Measurements from ENCODE around the gene GPR160. TPM values are rescaled to one million over a fixed set of nuclear protein-coding genes. Genes with fewer than 3 reads are reported as not detected.

GPR160 gene
- total RNA-seq, 4 donors from 2014 or later: 0.88 to 4.5 (median 2.9) TPM

DNA sequence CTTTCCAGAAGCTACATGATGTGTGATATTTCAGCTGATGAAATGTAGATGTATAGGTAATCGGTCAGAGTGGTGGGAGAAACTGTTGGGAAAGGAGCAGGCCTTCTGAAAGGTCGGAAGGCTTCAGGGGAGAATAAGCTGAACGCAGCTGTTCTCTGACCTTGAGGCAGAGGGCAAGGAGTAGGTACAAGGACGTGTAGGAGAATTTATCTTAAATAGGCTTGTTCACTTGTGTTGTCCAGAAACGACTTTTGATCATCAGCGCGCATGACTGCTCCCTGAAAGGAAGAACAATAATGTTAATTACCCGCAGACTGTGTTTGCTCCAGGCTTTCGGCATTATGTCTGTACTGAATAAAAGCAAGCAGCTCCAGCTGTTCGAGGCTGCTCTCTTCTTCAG lies 39.6 kb downstream of the GPR160 start:
- Histone ChIP-seq H3K4me3 (no peak overlapping the region), H3K9me3 (no peaks in the 10 kb centered on the region), H3K27ac (no peak overlapping the region), H3K27me3 (no peaks in the 10 kb centered on the region), H3K4me1 (no peaks in the 10 kb centered on the region), H3K36me3 (peaks cover 0 to 2% (median 0%) of the 10 kb centered on the region in 3 donors)
- DNase-seq: no peak
- WGBS, 2 donors: 81 to 88% methylated on average over 10 of the region's 10 CpGs
- intact Hi-C loops (cut with DNase I): no loop called here
- no peak for TF ChIP-seq POLR2A (IDR thresholded peaks at IDR 0.05)
- TF ChIP-seq, protein P1, sequence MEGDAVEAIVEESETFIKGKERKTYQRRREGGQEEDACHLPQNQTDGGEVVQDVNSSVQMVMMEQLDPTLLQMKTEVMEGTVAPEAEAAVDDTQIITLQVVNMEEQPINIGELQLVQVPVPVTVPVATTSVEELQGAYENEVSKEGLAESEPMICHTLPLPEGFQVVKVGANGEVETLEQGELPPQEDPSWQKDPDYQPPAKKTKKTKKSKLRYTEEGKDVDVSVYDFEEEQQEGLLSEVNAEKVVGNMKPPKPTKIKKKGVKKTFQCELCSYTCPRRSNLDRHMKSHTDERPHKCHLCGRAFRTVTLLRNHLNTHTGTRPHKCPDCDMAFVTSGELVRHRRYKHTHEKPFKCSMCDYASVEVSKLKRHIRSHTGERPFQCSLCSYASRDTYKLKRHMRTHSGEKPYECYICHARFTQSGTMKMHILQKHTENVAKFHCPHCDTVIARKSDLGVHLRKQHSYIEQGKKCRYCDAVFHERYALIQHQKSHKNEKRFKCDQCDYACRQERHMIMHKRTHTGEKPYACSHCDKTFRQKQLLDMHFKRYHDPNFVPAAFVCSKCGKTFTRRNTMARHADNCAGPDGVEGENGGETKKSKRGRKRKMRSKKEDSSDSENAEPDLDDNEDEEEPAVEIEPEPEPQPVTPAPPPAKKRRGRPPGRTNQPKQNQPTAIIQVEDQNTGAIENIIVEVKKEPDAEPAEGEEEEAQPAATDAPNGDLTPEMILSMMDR (IDR thresholded peaks at IDR 0.05): no peak

DNA sequence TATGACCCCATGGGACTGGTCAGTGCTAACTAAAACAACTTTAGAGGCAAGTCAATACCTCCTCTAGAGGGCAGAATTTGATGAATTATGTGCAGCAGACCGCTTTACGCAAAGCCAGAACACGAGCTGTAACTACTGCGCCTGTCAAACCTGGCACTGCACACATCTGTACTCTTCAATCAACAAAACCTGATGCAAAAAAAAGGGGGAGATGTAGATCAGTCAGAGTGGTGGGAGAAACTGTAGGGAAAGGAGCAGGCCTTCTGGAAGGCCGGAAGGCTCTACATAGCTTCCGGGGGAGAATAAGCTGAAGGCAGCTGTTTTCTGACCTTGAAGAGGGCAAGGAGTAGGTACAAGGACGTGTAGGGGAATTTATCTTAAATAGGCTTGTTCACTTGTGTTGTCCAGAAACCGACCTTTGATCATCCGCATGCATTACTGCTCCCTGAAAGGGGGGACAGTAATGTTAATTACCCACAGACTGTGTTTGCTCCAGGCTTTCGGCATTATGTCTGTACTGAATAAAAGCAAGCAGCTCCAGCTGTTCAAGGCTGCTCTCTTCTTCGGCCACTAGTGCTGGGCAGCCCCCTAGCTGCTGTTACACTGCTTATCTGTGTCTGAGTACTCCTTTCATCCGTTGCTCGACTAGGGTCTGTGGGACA lies 41.0 kb downstream of the GPR160 start:
- H3K27me3 ChIP-seq: no peaks in the 10 kb centered on the region
- DNase-seq: no peak
- intact Hi-C loops (cut with DNase I): no loop called here

DNA sequence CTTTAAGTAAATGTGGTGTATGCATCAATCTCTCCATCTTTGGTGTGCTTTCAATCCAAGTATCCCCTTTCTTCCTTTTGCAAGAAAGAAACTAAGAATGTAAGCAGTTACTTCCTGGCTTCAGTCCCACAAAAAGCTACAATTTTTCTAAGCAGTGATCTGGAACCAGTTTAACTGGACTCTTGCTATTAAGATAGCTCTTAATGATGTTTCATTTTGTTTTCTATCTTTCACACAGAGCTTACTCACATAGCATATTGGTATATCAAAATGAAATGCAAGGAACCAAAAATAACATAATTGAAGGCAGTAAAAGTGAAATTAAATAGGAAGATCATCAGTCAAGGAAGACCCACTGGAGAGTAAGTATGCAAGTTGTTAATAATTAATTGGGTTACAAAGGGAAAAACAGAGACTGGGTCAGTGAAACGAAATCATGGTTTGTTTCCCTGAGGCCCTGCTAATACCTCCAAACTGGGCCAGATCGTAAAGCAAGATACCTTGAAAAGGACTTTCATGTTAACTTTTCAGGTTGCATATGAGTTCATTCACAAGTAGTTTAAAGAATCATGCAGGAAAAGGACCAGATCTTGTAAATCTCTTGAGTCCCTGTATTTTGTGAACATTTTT lies 41.9 kb downstream of the GPR160 start:
- Histone ChIP-seq H3K27ac (no peak overlapping the region), H3K27me3 (no peaks in the 10 kb centered on the region), H3K4me1 (no peaks in the 10 kb centered on the region), H3K4me3 (no peak overlapping the region), H3K36me3 (peaks cover 0 to 20% (median 0%) of the 10 kb centered on the region in 3 donors), H3K9me3 (no peaks in the 10 kb centered on the region)
- intact Hi-C loops (cut with DNase I): no loop called here
- TF ChIP-seq, protein P1 (IDR thresholded peaks at IDR 0.05): no peak
- TF ChIP-seq POLR2A (IDR thresholded peaks at IDR 0.05): no peak
- 68 to 72% methylated on average over 2 of the region's 2 CpGs for WGBS, 2 donors
- DNase-seq: no peak

More for the DNA sequence above, 41.0 kb downstream of the GPR160 start:
- Histone ChIP-seq H3K36me3 (peaks cover 0 to 15% (median 0%) of the 10 kb centered on the region in 3 donors), H3K4me3 (no peak overlapping the region), H3K9me3 (no peaks in the 10 kb centered on the region), H3K4me1 (no peaks in the 10 kb centered on the region), H3K27ac (no peak overlapping the region)
- WGBS, 2 donors: 87% methylated on average over 13 of the region's 13 CpGs
- no peak for TF ChIP-seq POLR2A (IDR thresholded peaks at IDR 0.05)
- TF ChIP-seq, protein P1 (IDR thresholded peaks at IDR 0.05): no peak

DNA sequence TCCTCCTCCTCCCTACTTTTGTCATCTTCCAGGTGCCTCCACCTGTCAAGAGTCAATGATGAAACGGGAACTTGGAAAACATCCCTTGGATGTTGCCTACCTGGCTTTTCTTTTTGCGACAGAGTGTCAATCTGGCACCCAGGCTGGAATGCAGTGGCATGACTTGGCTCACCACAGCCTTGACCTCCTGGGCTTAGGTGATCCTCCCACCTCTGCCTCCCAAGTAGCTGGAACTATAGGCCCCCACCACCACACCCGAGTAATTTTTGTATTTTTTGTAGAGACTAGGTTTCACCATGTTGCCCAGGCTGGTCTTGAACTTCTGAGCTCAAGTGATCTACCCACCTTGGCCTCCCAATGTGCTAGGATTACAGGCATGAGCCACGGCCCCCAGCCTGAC lies 42.8 kb downstream of the GPR160 start:
- Histone ChIP-seq H3K36me3 (peaks cover 0 to 30% (median 4%) of the 10 kb centered on the region in 3 donors), H3K27ac (no peak overlapping the region), H3K4me3 (no peak overlapping the region), H3K4me1 (no peaks in the 10 kb centered on the region), H3K9me3 (no peaks in the 10 kb centered on the region), H3K27me3 (no peaks in the 10 kb centered on the region)
- no peak for DNase-seq
- 80 to 84% methylated on average over 4 of the region's 4 CpGs for WGBS, 2 donors
- intact Hi-C loops (cut with DNase I): no loop called here
- TF ChIP-seq, protein P1 (IDR thresholded peaks at IDR 0.05): no peak
- TF ChIP-seq POLR2A (IDR thresholded peaks at IDR 0.05): no peak

DNA sequence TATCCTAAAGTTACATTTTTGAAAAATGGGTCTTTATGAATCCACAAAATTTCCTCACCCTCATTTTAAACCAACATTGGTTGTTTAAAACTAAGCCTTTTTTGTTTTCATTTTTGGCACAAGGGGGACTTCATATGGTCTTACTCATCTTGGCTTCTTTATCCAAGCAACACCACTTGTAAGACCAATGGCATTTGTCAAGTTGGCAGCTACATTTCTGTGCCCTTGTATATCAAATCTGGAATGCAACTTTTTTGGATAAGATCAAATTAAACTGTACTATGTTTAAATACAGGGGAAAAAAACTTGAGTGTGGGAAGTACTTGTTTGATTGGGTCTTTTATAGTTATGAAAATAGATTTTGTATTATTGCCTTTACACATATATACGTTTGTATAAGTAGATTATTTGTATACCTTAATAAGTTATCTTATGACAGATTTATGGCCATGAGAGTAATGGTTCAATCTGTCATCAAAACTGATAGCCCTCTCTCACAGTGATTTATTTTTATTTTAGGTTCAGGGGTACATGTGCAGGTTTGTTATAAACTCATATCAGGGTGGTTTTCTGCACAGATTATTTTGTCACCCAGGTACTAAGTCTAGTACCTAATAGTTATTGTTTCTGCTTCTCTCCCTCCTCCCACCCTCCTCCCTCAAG lies 43.4 kb downstream of the GPR160 start:
- Histone ChIP-seq H3K4me3 (no peak overlapping the region), H3K27ac (no peak overlapping the region), H3K27me3 (no peaks in the 10 kb centered on the region), H3K4me1 (no peaks in the 10 kb centered on the region), H3K9me3 (no peaks in the 10 kb centered on the region), H3K36me3 (peaks cover 0 to 36% (median 4%) of the 10 kb centered on the region in 3 donors)
- TF ChIP-seq, protein P1 (IDR thresholded peaks at IDR 0.05): no peak
- TF ChIP-seq POLR2A (IDR thresholded peaks at IDR 0.05): no peak
- intact Hi-C loops (cut with DNase I): no loop called here
- 68 to 84% methylated on average over 1 of the region's 1 CpG for WGBS, 2 donors
- no peak for DNase-seq

All from esophagus squamous epithelium (tissue), 5 donors.